ENCODE measurements around the gene HYAL2.

GRCh38 chr3:50353245-50354004 lies 30.9 kb upstream of the HYAL2 start:
- TF ChIP-seq CTCF (IDR thresholded peaks at IDR 0.05; ENCODE audit: poor library complexity, severe bottlenecking) (no peak), MXI1 (conservative IDR thresholded peaks at IDR 0.05; ENCODE audit: poor library complexity, severe bottlenecking) (no peak), EP300 (conservative IDR thresholded peaks at IDR 0.05; ENCODE audit: poor library complexity, severe bottlenecking) (no peak)

Measured in neural cell (in vitro differentiated cells).